HG03460 (cell line): ENCODE measurements around the gene TMEM134.

Source experiments
- ATAC-seq: cut with Tn5 transposase; IDR thresholded peaks from one replicate; pipeline ENCODE4 v1.9.1; 2021; ENCODE audit not compliant: unreplicated experiment

TMEM134 gene

GRCh38 chr11:67500831-67501715, 32.0 kb upstream of the TMEM134 start:
- no peak for ATAC-seq

- ATAC-seq: no peak
Measured at GRCh38 chr11:67500484-67500821, 31.4 kb upstream of the TMEM134 start.

GRCh38 chr11:67499808-67500483, 30.9 kb upstream of the TMEM134 start:
- ATAC-seq: no peak

GRCh38 chr11:67498544-67498972, 29.5 kb upstream of the TMEM134 start:
- no peak for ATAC-seq

- ATAC-seq: no peak
Measured at GRCh38 chr11:67497656-67498291, 28.7 kb upstream of the TMEM134 start.

- no peak for ATAC-seq
Measured at GRCh38 chr11:67496113-67496512, 27.1 kb upstream of the TMEM134 start.

GRCh38 chr11:67495234-67496005, 26.4 kb upstream of the TMEM134 start:
- ATAC-seq: no peak

GRCh38 chr11:67494371-67495233, 25.6 kb upstream of the TMEM134 start:
- ATAC-seq: no peak

- no peak for ATAC-seq
Measured at GRCh38 chr11:67493548-67494370, 24.7 kb upstream of the TMEM134 start.

GRCh38 chr11:67492801-67493547, 23.9 kb upstream of the TMEM134 start:
- no peak for ATAC-seq

- no peak for ATAC-seq
Measured at GRCh38 chr11:67492069-67492727, 23.1 kb upstream of the TMEM134 start.

GRCh38 chr11:67491276-67492068, 22.4 kb upstream of the TMEM134 start:
- no peak for ATAC-seq

- ATAC-seq: no peak
Measured at GRCh38 chr11:67490727-67491065, 21.6 kb upstream of the TMEM134 start.

GRCh38 chr11:67489885-67490726, 21.1 kb upstream of the TMEM134 start:
- ATAC-seq: no peak

- no peak for ATAC-seq
Measured at GRCh38 chr11:67489203-67489884, 20.3 kb upstream of the TMEM134 start.
